Skeletal muscle cell (primary cell): ENCODE data around the gene ANKS1A.

Source experiments
- DNase-seq: peaks from one replicate; pipeline ENCODE4 v3.0.0-alpha.2; 2010; ENCODE audit warnings: low read depth
- H3K4me3 ChIP-seq: 2 replicates; pipeline ENCODE4 v1.5.1; 2011; ENCODE audit warnings: low read depth, mild to moderate bottlenecking, control low read depth, low read length, moderate library complexity

Gene ANKS1A

DNA sequence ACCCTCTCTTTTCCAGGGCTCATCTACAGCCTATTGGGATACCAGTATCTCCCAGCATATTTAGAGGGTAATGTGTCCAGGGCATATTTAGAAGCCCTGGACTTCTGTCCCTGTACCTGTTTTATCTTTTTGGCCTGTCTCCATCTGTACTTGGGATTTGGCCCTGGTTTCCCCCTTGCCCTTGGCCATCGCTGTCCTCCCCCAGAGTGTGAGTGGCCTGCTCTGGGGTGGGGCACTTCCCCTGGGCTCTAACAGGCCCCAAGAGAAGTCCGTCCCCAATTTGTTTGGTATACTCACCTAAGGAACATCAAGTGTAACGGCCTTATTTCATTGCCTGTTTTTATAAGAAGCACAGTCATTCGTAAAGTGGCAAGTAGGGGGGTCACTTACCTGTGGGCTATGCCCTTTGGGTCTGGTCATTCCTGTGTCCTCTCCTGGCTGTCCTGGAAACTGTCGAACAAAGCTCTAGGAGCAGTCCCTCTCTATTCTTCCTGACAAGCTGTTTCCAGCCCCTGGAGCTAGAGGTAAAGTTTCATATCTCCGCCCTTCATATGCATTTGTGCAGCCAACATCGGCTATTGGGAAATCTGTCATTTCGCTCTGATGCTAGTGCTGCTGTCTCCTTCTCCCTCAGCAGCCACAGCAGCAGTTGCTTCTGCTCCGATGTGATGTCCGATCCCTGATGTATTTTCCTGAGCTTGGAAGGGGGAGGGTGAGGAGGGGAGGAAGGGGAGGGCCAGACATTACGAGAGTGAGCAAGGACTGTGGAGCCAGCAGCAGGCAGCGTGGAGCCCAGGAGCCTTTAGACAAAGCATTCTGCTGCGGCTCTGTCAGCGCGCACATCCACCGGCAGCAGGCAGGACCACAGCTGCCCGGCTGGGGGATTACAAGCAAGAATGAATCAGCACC lies 168.6 kb downstream of the ANKS1A start:
- no peak overlapping the region for H3K4me3 ChIP-seq
- DNase-seq = no peak

DNA sequence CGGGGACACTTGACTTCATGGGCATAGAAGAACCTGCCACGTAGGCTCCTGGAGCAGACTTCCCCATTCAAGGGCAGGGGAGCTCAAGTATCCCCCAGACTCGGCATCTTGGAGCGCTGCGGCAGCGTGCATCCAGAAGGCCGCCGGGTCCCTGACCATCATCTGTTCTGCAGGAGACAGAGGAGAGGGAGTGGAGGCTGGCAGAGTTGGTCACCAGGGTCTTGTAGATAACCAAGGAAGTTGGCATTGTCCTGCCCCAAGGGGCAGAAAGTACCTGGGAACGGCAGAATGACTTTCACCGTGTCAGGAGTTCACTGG lies 169.3 kb downstream of the ANKS1A start:
- no peak overlapping the region for H3K4me3 ChIP-seq
- DNase-seq = no peak

DNA sequence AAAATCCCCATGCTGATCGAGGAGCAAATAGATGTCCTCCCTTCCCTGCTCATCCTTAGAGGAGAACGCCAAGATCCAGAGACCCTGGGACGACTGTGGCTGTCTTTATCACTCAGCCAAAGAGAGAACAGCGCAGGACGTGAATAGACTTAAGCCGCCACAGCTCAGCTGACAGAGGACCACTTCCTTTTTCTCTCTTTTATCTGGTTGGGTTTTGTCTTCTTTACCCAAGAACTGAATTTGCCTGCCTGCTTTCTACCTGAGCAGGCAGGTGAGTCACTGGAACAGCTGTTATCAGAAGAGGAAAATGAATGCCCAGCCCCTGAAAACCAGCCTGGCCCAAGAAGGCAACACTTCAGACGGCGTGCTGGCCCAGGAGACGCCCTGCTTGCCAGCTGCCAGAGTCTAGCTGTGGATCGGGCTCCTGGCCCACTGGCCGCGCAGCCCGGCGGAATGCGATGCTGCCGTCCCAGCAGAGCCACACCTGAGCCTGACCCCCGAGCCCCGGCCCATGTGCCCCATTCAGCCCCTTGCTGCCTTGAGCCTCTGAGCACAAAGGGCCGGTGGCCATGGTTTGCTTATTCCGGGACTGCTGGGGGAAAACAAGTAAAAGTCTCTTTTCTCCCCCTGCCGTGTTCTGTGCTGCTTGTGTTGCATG lies 169.9 kb downstream of the ANKS1A start:
- no peak overlapping the region for H3K4me3 ChIP-seq
- DNase-seq = no peak

DNA sequence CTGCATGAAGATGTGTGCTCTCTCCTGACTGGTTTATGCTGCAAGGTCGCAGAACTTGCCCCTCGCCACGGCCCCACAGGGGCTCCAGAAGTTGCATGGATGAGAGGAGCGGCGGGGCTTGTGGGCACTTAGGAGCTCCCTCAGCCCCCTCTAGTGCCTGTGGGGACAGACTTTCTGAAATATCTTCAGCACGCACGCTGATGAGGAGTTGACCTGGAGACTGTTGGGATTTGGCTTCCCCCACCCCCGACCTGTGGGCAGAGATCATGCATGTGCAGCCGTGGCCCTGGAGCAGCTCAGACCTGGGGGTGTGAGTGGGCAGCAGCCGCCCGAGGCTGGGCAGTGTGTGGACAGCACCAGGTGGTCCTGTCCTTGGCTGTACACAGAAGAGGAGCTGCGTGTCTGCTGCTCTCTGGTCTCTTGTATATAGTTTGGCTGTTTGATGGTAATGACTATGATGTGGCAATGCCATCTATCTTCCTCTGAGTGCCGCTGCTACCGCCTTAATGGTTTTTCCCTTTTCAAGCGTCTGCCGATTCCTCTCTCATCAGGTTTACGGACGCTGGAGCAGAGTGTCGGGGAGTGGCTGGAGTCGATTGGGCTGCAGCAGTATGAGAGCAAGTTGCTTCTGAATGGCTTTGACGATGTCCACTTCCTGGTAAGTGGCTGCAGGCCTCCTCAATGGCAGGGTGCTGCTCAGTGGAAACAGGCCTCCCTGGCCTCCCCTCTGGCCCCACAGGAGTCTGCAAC lies 170.7 kb downstream of the ANKS1A start:
- H3K4me3 ChIP-seq = no peak overlapping the region
- DNase-seq = no peak

DNA sequence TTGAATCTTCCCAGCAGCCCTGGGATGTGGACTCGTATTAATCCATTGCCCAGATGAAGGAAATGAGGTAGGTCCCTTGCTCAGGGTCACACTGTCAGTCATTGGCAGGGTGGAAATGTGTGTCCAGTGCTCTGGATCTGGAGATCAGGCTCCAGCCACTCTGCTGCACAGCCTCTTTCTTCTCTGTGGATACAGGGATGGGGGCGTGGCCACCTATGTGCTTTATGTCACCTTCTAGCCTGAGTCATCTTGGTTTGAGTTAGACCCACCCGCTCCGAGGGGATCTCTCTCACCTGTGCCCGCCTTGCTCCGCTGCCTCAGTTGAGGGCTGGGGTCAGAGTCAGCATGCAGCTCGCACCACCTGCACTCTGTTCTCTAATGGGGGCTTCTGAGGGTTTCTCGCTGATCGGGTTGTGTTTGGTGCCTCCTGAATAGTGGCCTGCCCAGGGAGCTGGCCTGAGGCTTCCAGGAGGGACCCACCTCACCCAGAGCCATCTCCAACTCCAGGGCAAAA lies 172.1 kb downstream of the ANKS1A start:
- H3K4me3 ChIP-seq = no peak overlapping the region
- DNase-seq = no peak

DNA sequence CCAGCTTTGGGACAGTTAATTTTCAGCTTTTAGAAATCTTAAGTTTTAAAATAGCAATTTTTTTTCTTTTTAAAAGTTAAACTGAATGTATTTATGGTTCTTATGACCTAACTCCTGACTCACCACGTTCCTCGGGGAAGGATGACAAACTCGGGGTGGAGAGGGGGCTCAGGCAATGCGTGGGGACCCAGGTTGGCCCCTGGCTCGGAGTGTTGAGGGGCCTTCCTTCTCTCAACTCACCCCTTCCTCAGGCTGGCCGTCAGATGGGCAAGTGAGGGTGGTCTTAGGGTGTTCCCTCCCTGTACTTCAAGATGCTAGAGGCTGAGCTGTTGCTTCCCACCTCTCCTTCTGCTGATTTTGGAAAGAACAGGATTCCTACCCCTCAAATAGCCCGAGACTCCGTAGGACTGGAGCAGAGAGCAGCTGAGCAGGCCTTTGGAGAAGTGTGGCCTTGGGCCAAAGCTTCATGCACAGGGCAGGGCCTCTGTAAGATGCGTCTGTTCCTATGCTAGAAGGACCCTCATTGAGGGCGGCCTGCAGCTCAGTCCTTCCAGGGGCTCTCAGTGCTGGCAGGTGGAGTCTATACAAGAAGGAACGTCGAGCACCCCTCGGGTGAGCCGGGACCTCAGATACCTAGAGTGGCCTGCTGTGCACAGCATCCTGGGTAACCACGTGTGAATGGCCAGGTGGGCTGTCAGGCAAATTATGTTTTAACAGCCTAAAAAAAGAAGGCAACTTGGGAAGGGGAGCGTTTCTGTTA lies 172.8 kb downstream of the ANKS1A start:
- no peak for DNase-seq

DNA sequence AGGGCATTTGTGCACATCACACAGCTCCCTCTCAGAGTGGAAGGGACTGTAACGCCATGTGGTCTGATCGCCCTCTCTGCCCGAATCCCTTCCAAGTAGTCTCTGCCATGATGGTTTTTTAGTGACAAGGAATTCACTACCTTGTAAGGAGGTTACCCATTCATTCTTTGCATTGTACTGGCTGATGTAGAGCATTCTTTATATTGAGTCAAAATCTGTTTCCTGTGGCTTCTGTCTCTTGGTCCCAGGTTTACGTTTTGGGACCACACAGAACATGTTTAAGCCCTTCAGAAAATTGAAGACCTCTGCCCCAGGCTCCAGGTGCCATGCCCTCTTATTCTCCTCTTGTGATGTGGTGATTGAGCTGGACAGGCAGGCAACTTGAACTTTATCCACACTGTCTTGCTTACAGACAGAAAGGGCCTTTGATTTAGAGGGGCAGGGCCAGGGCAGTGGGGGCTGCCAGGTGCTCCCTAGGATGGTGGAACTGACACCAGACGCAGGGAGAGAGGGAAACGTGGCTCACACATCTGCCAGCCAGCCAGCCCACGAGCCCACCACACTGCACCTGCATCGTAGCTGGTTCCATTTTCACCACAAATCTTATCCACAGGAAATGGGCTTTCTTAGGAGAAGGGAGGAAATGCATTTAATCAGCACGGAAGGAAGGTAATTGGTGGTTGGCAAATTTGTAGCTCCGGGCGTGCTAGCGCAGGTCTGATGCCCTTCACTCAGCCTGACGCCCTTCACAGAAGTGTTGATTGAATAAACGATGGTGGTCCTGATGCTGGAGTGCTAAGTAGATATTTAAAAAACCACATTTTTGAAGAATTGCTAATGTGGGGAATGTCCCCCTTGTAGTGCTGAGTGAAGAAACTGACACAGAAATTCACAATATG lies 173.9 kb downstream of the ANKS1A start:
- no peak overlapping the region for H3K4me3 ChIP-seq
- DNase-seq = no peak

More for the DNA sequence above, 172.8 kb downstream of the ANKS1A start:
- H3K4me3 ChIP-seq = no peak overlapping the region

DNA sequence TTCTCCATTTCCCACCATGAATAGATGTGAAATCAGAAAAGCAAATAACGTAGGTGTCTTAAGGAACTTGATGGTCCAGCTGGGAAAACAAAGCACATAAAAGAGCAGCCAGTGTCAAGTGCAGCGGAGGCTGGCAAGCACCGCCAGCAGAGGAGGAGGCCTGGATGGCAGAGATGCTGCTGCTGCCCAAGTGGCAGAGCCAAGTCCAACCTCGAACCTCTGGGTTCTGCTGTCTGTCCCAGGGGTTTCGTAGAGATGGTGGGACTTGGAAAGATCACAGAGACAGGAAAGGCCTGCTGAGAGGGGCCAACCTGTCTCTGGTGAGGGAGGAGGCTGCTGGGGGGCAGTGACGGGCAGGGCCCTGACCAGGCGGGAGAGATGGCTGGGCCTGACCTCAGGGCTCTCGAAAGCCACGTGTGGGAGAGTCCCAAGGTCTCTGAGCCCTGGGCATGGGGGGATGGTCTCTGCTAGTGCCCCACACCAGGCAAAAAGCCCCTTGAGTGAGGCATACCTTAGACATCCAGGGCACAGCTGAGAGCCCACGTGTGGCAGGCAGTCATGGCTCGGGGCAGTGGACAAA lies 174.7 kb downstream of the ANKS1A start:
- no peak for DNase-seq
- H3K4me3 ChIP-seq = no peak overlapping the region

DNA sequence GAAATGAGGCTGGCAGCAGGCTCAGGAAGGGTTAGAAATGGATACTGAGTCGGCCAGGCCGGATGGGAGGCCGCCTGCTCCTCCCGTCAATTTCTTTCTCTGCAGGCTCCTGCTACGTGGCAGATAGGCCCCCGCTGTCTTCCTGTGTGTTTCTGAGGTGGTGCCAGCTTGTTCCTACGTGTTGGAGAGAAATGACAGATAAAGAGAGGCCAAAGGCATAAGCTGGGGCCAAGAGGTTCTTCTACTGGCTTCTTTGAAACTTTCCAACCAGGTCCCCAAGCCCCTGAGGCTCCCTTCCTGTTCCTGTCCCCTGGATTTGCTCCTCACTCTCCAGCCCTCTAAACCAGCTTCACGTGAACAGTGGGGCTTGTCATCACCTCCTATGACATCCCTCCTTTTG lies 175.2 kb downstream of the ANKS1A start:
- DNase-seq = no peak
- H3K4me3 ChIP-seq = no peak overlapping the region

DNA sequence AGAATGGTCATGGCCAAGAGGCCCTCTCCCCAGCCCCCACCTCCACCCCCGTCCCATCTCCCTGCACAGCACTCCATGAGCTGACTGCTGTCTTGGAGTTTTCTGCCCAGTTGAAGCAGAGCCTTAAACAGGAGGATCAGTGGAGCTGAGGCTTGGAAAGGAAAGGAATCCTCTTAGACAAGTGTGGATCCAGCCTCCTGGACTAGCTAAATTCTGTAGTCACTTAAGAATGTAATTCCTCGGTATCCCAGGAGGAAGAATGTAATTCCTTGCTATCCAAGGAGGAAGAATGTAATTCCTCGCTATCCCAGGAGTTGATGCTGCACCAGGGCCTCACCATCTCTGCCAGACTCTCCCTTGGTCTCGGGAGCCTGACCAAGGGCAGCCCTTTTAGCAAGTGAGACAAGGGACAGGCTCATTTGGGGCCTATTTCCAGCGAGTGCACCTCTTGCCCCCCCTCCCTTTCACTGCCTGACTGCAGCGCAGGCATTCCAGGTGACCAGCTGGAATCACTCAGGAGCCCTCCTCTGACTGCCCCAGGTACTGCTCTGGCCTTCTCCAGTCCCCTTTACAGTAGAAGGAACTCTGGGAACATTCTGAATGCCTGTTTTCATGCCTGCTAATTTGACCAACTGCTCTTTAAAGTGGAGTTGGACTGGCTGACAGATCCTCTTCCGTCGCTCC lies 175.8 kb downstream of the ANKS1A start:
- H3K4me3 ChIP-seq = no peak overlapping the region
- DNase-seq = no peak

DNA sequence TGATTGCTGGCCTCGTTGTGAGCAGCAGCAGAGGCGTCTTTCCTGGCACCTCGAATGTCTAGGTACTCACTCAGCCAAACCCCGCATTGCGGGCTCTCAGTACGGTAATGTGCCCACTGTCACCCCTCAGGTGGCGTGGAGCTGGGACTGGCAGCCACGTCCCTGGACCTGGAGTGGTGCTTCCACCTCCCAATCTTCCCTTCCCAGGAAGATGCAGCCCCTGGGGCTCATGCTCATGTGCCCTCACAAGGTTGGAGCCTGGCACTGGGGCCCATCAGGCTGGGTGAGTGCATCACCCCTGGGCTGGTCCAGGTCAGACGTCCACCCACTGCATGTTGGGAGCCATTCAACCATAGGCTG lies 176.4 kb downstream of the ANKS1A start:
- H3K4me3 ChIP-seq = no peak overlapping the region
- DNase-seq = no peak

DNA sequence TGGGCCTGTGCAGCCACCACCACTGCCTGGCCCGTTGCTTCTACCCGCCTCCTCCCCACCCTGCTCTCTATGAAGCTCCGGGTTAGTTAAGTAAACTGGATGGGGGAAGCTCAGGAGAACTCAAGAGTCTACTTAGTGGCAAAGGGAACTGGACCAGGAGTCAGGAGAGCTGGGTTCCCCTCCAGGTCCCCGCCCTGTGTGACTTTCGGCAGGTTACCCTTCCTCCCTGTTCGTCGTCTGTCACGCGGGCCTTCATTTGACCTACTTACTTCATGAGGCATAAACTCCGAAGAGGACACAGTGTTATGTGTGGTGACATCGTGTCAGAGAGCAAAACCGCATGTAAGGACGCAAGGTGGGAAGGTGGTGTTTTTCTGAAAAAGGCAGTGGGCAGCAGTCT lies 176.8 kb downstream of the ANKS1A start:
- DNase-seq = no peak
- H3K4me3 ChIP-seq = no peak overlapping the region

DNA sequence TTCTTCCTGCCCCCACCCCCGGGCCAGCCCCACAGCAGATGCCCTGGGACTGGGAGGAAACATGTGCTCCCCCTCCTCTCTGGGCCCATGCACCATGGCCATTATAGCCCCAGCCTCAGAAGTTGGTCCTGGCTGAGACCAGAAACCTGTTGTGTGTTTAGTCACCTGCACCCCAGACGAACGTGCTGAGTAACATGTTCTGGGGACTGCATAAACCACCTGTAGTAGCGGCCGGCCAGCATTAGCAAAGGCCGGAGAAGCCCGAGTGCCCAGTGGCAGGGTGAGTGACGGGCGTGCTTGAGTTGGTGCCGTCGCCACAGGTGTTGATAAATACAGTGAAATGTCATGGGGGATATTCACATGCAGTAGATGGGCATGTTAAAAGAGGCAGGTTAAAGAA lies 178.2 kb downstream of the ANKS1A start:
- H3K4me3 ChIP-seq = no peak overlapping the region
- no peak for DNase-seq

DNA sequence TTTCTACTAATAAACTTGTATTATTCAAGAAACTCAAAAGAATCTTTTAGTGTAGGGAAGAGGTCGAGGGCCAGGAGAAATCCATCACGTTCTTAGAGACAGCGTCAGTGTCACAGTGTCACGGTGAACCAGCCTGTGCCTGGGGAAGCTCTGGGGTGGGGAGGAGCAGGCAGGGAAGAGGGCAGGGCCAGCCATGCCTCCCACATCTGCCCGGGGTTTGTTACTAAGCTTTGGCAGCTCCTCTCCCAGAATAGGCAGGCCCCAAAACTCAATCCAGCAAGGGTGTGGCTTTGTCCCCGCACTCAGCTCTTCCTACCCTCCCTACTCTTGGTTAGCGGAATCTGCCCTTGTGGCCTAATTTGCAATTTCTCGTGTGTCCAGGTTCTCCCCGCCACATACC lies 179.2 kb downstream of the ANKS1A start:
- no peak for DNase-seq
- no peak overlapping the region for H3K4me3 ChIP-seq

DNA sequence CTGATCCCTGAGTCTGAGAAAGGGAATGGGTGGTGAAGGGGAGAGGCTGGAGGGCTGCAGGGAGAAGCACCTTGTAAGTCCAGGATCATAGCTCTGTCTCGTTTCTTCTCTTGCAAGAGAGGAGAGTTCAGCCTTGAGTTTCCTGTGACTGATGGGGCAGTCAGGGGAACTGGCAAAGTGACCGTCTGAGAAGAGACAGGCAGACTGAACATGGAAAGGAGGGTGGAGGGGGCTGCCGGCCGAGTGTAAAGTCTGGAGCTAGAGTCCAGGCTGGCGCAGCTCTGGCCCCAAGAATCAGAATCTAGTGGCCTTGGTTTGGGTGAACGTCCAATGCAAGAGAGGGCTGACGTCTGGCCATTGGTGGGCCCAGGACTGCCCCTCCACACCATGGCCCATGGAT lies 179.6 kb downstream of the ANKS1A start:
- DNase-seq = no peak
- H3K4me3 ChIP-seq = no peak overlapping the region

DNA sequence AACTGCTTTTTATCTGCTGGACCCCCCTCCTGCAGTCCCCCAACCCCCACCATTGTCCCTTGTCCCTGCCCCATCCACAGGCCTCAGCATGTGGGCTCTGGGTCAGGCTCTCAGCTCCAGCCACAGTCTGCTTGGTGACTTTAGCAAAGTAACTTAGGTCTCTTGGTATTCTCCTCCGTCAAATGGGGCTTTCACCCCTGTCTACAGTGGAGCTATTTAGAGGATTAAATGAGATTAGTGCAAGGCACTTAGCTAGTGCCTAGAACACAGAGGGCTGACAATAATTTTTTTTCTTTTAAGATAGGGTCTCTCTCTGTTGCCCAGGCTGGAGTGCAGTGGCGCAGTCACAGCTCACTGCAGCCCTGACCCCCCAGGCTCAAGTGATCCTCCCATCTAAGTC lies 180.2 kb downstream of the ANKS1A start:
- no peak for DNase-seq
- no peak overlapping the region for H3K4me3 ChIP-seq

DNA sequence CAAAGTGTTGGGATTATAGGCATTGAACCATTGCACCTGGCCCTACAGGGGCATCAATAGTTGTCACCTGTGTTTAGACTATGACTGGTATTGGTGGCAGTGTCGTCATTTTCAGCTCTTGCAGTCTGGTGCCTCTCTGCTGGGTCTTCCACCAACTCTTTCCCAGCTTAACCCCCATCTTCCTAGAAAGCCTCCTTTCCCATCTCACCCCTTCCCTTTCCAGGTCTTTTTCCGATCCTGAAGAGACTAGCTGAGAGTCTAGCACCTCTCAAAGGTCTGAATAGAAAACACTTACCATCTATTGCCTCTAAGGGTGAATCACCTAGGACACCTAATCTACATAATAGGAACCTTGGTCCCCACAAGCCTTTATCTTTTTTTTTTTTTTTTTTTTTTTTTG lies 181.1 kb downstream of the ANKS1A start:
- DNase-seq = no peak
- H3K4me3 ChIP-seq = no peak overlapping the region
